HG02981 (cell line): ENCODE data around the gene PLCG2.
A peak's percentile ranks its signal among the peaks of the same experiment; 100 is the strongest.
"Not testable (repeated sequence)": the region's sequence is repeated elsewhere in the genome, so short reads cannot be mapped to it uniquely, and the experiment has no call there.

Experiments used
- ATAC-seq: cut with Tn5 transposase; IDR thresholded peaks from one replicate; pipeline ENCODE4 v1.9.1; 2021; ENCODE audit warnings: mild to moderate bottlenecking, moderate library complexity; ENCODE audit not compliant: unreplicated experiment

Gene PLCG2

GRCh38 chr16:81752876-81753227 is 26.2 kb upstream of the PLCG2 start:
- no peak for ATAC-seq

- no peak for ATAC-seq
Measured at GRCh38 chr16:81754858-81755257, 24.2 kb upstream of the PLCG2 start.

GRCh38 chr16:81755915-81756614 is 23.0 kb upstream of the PLCG2 start:
- no peak for ATAC-seq

- no peak for ATAC-seq
Measured at GRCh38 chr16:81756615-81757356, 22.3 kb upstream of the PLCG2 start.

- no peak for ATAC-seq
Measured at GRCh38 chr16:81758376-81758775, 20.7 kb upstream of the PLCG2 start.

GRCh38 chr16:81762322-81762721 is 16.8 kb upstream of the PLCG2 start:
- not testable (repeated sequence) for ATAC-seq

GRCh38 chr16:81765111-81765919 is 13.8 kb upstream of the PLCG2 start:
- ATAC-seq, result no peak

GRCh38 chr16:81765969-81766368 is 13.1 kb upstream of the PLCG2 start:
- ATAC-seq, result no peak

GRCh38 chr16:81767987-81768592 is 11.0 kb upstream of the PLCG2 start:
- ATAC-seq, result no peak

GRCh38 chr16:81770008-81770407 is 9.1 kb upstream of the PLCG2 start:
- no peak for ATAC-seq

GRCh38 chr16:81774348-81774747 is 4.7 kb upstream of the PLCG2 start:
- ATAC-seq, result no peak

GRCh38 chr16:81775570-81775969 is 3.5 kb upstream of the PLCG2 start:
- no peak for ATAC-seq

- no peak for ATAC-seq
Measured at GRCh38 chr16:81778231-81778630, 860 bp upstream of the PLCG2 start.

- peak; percentile 19 for ATAC-seq
Measured at GRCh38 chr16:81779536-81780320, 637 bp downstream of the PLCG2 start.

- no peak for ATAC-seq
Measured at GRCh38 chr16:81780350-81780749, 1.3 kb downstream of the PLCG2 start.

GRCh38 chr16:81782236-81782635 is 3.1 kb downstream of the PLCG2 start:
- no peak for ATAC-seq

GRCh38 chr16:81784072-81784795 is 5.1 kb downstream of the PLCG2 start:
- ATAC-seq, result no peak

GRCh38 chr16:81785138-81785924 is 6.2 kb downstream of the PLCG2 start:
- ATAC-seq, result no peak

GRCh38 chr16:81786321-81786720 is 7.2 kb downstream of the PLCG2 start:
- ATAC-seq, result no peak
